Ammon's horn (tissue), 1 donor: Measurements from ENCODE around the gene PTPN5.

Source experiments
- DNase-seq: peaks from one replicate; pipeline ENCODE4 v3.0.0-alpha.2; 2016; ENCODE audit warnings: low spot score

The PTPN5 gene

DNA sequence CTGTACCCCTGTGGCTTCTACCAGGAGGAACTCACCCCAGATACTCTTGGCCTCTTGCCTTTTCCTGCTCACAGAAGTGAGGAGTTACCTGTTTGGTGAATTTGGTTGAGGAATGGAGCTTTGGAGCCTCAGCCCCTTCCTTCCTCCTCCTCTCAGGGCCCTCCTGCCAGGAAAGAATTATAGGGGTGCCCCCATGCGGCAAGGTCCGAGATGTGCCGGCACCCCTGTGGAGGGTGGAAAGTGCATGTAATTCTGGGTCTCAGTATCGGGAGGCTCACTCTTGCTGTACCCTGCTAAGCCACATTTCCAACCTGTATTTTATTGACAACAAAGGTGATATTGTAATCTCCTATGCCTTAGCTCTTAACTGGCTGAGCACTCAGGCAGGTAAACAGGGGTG, 51.9 kb downstream of the PTPN5 start:
- no peak for DNase-seq

DNA sequence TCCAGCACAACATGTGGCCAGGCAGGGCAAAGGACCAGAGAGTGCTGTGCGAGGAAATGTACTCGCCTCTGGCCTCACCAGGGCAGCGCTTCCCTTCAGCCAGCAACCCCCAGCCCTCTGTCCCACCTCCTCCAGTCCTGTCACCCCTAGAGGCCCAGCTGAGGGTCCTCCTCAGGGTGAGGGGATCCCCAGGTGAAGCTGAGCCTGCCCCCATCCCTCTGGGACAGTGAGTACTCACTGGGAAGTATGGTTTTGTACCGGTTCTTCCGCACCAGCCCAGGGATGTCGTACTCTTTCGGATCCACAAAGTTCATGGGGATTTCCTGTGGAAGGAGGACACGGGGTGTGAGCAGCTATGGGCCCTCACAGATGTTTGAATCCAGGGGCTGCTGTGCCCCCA, 54.0 kb downstream of the PTPN5 start:
- no peak for DNase-seq

DNA sequence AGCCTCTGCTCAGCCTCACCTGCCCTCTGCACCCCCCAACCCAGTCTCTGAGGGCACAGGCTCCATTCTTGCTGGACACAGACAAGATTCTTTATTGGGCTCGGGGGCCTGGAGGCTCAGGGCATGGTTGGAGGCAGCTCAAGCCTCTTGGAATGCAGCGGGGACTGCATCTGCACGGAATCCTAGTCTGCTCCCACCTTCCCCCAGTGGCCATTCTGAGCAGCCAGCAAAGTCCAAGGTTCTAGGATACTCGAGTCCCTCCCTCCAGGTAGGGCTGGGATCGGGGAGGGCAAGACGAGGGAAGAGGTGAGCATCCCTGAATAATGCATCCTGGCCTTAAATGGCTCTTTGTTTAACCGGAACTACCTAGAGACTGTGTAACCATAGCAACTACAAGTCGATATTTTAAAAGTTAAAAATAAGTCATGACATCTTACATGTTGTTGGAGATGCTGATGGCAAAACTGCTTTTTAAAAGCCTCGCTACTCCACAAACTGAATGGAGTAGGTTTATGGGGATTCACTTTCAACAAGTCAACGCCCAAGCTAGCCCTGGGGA, 54.9 kb downstream of the PTPN5 start:
- DNase-seq, result no peak

DNA sequence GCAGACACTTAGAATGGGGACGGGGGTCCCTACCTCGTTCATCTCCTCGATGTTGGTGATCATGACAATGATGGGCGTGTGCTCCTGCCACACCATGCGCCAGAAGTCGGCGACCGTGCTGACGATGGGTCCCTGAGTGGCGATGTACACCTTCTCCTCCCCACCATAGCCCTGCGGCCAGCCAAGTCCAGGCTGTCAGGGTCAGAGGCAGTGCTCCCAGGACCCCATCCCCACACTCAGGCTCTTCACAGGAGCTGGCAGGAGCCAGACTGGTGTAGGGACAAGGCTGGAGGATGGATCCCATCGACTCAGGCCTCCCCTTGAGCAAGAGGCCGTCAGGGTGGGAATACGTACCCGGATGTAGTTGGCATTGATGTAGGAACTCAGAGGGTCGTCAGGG, 58.4 kb downstream of the PTPN5 start:
- DNase-seq, result no peak

DNA sequence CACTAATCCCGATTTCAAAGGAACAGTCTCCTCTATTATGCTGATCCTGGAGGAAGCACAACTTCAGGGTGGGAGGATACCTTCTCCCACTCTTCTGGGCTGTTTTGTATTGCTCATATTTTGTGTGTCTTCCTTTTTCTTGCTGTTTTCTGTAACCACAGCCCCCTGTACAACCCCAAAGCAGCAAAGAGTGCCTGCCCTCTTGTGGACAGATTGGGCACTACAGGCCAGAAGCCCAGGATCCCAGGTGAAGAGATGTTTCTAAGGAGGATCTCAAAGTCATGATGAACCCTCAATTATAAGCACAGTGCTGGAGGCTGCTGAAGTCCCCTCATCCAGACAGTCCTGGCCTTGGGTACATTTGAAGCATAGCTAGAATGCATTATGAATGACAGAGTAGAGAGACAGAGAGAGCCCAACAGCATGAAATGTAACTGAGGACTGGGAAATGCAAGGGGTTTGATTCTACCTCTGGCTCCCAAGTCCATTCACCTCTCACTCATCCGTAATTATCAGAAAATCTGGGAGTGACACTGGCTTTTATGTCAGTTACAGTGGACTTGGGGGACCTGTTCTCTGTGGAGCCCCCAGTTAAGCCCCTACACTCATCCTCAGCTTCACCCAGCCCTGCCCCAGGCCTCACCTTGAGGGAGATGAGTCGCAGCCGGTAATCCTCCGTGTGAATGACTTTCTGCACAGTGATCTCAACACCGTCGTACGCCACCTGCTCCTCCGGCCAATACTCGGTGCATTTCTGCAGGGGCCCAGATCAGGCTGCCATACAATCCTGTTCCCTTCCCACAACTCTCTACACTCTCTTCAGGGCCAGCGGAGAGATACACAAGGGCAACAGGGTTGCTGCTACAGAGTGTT, 59.4 kb downstream of the PTPN5 start:
- peak; percentile 75 for DNase-seq

DNA sequence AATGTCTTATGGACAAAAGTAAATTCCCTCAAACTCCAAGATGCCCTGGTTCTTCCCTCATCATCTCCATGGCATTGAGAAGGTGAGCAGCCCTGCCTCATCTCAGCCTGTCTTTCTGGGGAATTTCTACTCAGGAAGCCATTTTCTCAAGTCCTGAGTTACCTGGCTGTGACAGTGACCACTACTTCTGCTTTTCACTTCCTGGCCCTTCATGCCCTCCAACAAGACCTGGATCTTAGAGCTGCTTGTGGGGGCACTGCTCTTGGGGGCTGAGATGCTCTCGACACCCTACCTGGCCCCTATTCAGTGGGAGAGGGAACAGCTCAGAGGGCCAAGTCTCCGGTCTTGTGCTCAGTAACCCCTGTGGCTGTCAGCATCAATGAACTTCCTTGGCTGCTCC, 60.2 kb downstream of the PTPN5 start:
- DNase-seq, result no peak

DNA sequence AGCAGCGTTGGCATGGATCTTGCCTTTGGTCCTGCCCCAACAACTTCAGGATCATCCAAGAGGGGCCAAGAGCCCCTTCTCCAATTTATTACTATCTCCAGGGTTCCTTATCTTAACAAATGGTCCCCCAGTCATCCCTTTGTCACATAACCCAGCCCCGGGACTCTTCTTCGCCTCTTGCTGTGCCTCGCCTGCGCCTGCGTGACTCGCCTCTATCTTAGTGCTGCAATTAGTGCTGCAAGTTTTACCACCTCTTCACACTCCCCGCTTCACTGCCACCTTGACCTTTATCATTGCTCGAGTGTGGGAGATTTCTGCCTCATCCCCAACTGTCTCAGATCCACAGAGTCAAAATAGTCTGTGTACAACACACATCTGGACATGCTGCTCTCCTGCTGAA, 61.6 kb downstream of the PTPN5 start:
- DNase-seq, result no peak

DNA sequence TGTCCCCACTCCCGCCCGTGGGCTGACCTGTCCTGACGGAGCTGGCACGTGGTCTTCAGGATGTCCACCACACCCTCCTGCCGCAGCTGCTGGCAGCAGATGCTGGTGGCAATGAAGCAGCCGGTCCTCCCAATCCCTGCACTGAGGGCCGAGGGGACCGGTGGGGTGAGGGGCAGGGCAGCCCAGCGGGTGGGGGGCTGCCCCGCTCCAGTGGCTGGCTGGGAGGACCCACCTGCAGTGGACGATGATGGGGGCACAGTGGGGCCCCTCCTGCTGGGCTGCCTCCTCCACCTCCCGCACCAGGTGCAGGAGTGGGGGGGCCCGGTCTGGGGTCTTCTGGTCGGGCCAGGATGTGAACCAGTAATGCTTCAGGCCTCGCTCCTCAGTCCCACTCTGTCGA, 62.2 kb downstream of the PTPN5 start:
- DNase-seq, result no peak

DNA sequence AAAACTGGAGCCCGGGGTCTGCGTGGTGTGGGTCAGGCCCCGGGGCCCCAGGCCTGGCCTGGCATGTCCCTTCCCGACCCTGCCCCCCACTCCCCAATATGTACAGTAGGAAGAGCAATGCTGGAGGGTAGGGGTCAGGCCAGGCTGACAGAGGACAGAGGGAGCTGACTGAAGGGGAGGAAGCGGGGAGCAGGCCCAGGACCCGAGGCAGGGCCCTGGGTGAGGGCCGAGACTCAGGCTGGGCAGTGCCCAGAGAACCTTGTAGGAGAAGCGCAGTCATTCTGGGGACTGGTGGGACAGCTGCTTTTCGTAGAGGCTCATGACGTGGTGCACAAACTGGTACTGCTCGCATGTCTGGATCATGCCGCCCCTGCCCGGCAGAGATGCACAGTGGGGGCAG, 62.9 kb downstream of the PTPN5 start:
- DNase-seq, result no peak

DNA sequence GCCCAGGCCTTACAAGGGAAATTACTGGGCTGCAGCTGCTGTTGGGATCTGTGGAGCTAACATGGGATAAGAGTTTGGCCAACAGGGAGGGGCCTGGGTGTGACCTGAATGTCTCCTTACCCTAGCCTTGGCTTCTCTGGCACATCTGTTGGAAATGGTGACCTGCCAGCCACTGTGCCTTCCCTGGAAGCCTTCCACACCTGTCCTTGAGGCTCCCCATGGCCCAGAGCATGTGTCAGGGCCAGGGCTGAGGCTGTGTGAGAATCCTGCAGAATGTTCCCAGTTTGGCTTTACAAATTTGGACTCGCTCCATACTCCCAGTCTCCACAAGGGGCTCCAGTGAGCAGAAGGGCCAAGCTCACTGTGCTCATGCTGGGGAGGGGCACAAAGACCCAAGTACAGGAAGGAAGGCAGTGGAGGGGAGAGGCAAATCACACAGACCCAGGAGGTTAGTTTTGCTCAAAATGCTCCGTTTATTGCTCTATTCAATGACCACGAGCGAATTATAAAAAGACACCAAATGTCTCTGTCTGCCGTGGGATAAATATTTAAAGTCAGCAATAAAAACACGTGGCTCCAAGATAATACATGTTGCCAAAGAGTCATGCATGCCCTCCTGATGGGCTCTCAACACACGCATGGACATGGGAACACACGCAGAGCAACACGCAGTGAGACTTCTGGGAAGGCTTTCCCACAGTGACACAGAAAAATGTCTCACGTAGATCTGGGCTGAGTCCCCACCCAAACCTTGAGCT, 63.9 kb downstream of the PTPN5 start:
- DNase-seq, result peak; percentile 69

DNA sequence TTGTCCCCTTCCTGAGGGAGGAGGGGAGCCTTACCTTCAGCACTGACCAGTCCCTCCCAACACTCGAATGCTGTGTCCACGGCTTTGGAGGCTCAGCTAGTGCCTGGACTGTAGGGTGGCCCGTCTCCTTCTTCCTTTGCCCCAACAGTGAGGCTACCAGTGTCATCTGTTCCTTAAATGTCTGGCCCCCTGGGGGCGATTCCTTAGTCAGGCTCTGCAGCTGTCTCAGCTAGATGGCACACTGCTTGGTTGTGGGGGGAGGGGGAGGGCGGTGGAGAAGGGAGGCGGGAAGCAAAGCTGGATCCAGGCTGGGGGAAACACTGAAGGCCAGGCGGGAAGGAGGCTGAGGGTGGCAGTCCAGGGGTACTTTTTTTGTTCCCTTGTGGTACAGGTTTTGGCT, 65.6 kb downstream of the PTPN5 start, which contains the start of gene IGSF22:
Gene IGSF22 (minus strand): TSS at position 149 of the 400 bp plus-strand sequence. CDS start 1,952 bp downstream, outside the sequence.
- no peak for DNase-seq

DNA sequence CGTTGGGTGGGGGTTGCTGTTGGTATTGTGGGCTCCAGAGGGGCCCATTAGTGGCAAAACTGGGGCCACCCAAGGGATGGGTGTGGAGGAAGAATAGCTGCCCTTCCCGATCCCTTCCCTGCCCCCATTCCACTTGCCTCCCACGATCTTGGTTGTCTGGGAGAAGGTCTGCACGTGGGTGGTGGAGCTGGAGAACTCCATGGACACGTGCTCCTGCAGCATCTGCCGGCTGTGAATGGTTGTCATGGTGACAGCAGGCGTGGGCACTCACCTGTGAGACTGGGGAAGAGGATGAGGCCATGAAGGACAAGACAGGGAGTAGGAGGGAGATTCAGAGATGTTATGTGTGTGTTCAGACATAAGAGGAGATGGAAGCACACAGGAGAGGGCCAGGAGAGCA, 67.6 kb downstream of the PTPN5 start:
- DNase-seq, result peak; percentile 60

DNA sequence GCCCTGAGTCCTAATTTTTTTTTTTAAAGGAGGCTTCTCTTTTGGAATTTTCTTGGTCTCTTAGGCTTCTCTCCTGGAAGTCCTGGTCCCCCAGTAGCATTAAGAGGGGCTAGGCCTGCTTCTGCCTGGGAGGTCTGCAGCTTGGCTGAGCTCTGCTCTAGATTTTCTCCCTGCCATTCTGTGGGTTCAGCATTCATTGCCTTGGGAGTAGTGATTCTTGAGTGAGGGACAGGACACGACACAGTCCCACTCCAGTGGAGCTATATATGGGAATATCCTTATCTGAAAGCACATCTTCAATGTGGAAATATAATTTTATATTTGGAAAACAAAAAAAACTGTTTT, 69.3 kb downstream of the PTPN5 start:
- no peak for DNase-seq

DNA sequence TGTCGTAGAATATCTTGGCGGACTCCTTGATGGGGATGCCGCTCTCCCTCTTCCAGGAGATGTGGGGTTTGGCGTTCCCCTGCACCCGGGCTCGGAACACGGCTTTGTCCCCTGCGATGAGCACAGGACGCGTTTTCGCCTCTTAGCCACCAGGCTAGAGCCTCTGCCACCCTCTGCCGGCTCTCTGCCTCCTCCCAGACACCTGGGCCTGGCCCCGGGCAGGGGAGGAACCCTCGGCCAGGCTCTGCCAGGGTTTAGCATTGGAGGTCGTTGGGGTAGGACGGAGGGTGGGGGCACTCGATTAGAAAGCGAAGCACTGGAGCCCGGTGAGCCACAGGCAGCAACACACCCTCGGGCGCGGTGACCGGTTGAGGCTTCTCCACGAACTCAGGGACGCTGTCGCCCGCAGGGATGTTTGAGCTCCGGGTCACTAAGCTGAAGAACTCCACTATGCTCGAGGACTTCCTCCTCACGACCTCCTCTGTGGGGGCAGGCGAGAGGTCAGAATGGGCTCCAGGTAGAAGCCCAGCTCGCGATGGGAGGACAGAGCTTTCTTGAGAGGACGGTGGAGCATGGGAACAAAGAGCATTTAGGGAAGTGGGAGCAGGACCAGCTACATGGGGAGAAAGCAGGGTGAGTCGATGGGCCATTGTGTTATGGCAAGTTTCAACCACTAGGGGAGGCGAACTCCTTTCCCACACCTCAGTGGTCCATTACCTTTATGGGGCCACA, 69.9 kb downstream of the PTPN5 start:
- DNase-seq, result peak; percentile 66

DNA sequence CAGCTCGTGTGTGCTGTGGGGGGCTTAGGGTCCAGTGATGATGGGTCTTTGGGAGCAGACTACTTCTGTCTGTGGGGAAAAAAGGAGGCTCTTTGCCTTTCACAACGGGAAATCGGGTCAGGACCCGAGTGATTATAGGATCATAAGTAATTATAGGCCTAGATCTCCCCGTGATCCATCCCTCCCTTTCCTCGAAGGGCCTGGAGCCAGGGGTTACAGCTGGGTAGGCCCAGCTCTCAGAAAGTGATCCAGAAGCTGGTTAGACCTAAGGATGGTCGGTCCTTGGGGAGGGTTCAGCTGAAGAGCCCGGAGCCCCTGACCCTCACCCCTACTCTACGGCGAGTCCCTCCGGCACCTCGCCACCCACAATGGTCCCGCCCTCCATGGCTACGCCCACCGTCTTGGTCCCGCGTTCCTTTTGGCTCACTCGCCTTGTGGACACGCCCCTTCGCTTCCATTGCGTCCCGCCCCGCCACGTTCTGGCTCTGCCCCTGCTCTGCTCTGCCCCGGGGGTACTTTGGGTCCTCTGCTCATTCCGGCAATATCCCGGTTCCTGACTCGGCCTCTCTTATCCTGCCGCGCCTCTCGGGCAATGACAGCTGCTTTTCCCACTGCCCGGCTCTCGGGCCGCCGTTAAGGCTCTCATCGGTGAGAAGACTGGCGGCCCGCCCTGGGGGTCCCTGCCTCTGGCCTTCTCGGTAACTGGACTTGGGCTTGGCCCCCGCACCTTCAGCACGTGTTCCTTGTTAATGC, 70.6 kb downstream of the PTPN5 start:
- peak; percentile 86 for DNase-seq

DNA sequence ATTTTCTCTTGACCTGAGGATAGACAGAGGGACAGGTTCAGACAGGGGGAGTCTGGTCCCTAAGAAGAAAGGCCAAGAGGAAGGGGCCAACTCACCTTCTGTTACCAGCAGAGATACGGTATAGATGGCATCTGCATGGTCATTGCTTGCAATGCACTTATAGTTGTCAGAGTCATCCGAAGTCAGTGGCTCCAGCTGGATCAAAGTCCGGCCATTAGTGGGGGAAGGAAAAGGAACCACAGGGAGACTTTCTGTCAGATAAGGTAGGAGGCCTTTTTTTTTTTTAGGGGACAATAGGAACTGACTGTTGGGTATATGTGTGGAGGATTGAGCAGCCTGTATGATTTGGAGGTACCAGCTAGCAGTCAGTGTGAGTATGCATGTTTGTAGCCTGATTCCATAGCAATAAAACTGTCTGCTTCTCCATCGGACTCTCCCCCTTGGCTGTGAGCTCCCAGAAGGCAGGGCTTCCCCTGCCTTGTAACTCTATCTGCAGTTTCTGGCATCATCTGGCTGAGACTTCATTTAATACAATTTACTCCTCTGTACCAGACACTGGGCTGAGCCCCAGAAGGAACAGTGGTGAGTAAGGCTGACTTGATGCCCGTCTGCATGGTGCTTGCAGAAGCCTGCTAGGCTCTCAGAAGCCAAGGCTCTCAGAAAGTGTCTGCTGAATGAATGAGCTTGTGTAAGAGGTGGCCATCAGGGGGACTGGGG, 71.3 kb downstream of the PTPN5 start:
- peak; percentile 49 for DNase-seq

DNA sequence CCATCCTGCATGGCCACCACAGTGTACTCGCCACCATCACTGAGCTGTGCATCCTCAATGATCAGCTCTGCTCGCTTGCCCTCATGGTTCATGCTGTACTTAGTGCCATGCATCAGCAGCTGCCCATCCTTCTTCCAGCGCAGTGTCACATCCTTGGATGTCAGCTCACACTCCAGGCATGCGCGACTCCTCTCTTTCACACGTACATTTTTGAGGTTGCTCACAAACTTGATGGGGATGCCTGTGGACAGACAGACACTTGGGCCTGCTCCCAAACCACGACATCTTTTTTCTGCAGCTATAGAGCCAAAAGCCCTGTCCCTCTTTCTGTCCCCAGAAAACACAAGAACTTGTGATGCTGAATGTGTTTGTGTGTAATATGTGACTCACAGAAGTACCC, 76.1 kb downstream of the PTPN5 start:
- no peak for DNase-seq

DNA sequence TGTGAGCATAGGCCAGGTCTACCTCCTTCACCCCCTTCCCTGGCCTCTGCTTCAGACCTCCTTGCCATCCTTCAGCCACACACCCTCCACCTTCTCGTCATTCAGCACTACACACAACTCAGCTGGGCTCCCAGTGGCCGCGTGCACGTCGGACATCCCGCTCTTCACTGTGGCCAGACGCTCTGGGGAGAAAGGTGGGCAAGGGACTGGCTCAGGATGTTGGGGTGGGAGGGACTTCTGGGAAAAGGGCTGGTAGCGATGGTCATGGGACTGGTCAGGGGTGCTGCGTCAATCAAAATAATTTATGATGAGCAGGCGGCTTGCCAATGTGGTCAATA, 77.2 kb downstream of the PTPN5 start:
- no peak for DNase-seq

DNA sequence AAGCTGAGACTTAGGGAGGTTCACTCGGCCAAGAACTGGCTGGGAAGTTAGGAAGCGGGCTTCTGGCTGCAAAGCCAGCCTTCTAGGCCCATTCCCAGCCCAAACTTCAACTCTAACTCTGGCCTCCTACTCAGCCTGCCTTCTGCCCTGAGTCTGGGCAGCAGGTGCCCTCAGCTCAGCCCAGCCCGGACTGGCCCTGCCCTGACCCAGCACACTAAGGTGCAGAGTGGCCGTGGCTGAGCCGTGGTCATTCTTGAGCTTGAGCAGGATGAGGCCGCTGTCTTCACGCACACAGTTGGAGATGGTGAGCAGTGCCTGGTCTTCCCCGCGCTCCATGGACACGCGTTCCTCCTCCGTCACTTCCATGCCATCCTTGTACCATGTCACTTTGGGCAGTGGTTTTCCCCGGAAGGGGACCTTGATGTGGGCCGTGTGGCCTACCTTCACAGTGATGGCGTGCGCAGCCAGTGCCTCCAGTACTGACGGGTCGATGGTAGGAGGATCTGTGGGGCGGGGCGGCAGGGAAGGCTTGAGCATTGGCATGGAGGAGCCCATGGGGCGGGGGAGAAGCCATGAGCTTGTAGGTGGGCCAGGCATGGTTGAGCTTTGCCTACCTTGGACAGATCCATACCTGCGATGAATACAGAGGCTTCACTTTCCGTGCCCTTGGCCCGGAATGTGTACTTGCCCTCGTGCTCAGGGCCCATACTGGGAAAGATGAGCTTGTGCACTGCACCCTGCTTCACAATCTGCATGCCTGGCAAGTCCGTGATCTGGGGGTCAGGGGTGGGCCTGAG, 77.8 kb downstream of the PTPN5 start:
- DNase-seq, result no peak

DNA sequence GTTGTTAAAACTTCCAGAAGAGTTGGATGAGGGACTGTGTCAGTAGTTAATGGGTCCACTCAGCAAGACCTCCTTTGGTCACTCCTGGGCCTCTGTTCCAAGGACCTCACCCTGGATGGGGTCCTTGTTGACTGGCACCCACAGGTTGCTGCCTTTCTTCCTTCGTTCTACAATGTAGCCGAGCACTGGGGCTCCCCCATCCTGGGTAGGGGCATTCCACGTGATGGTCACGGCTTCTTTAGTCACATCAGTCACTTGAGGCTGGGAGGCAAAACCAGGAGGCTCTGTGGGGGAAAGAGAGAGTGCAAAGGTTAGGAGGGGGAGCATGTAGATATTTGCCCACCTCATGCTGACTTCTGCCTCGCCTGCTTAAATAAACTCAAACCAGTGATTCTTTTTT, 81.1 kb downstream of the PTPN5 start:
- no peak for DNase-seq
